DMS79 treated with DMSO at 0.1 percent for 48 hours (cell line): ENCODE data around the gene TSHZ3.

ENCODE experiments used
- DNase-seq: peaks from one replicate; lab custom pipeline; 2025; lab: John Stamatoyannopoulos, UW

TSHZ3 gene

GRCh38 chr19:31337008-31337914 is 12.0 kb downstream of the TSHZ3 start:
- no peak for DNase-seq

GRCh38 chr19:31335716-31336115 is 13.5 kb downstream of the TSHZ3 start:
- DNase-seq: no peak

GRCh38 chr19:31334849-31335624 is 14.2 kb downstream of the TSHZ3 start:
- DNase-seq: no peak

GRCh38 chr19:31334101-31334848 is 15.0 kb downstream of the TSHZ3 start:
- DNase-seq: no peak

- no peak for DNase-seq
Observed at GRCh38 chr19:31332096-31332495, 17.1 kb downstream of the TSHZ3 start.

- DNase-seq: no peak
Observed at GRCh38 chr19:31331536-31331935, 17.7 kb downstream of the TSHZ3 start.

- DNase-seq: no peak
Observed at GRCh38 chr19:31330761-31331160, 18.5 kb downstream of the TSHZ3 start.

GRCh38 chr19:31330237-31330636 is 19.0 kb downstream of the TSHZ3 start:
- DNase-seq: no peak

- DNase-seq: no peak
Observed at GRCh38 chr19:31329819-31330218, 19.4 kb downstream of the TSHZ3 start.

- DNase-seq: no peak
Observed at GRCh38 chr19:31328238-31328637, 21.0 kb downstream of the TSHZ3 start.

GRCh38 chr19:31326329-31327028 is 22.8 kb downstream of the TSHZ3 start:
- no peak for DNase-seq

GRCh38 chr19:31325342-31325741 is 23.9 kb downstream of the TSHZ3 start:
- DNase-seq: no peak

- DNase-seq: no peak
Observed at GRCh38 chr19:31319465-31319864, 29.8 kb downstream of the TSHZ3 start.

GRCh38 chr19:31318790-31319425 is 30.3 kb downstream of the TSHZ3 start:
- DNase-seq: no peak

GRCh38 chr19:31317570-31317969 is 31.7 kb downstream of the TSHZ3 start:
- DNase-seq: peak; percentile 33

- peak; percentile 56 for DNase-seq
Observed at GRCh38 chr19:31317093-31317492, 32.1 kb downstream of the TSHZ3 start.

GRCh38 chr19:31316201-31316951 is 32.9 kb downstream of the TSHZ3 start:
- peak; percentile 94 for DNase-seq

- peak; percentile 66 for DNase-seq
Observed at GRCh38 chr19:31315652-31316051, 33.6 kb downstream of the TSHZ3 start.

- DNase-seq: no peak
Observed at GRCh38 chr19:31314849-31315629, 34.2 kb downstream of the TSHZ3 start.

GRCh38 chr19:31314156-31314555 is 35.1 kb downstream of the TSHZ3 start:
- no peak for DNase-seq
